AG04450 (cell line): ENCODE measurements around the gene DSG2. TPM values are rescaled to one million over a fixed set of nuclear protein-coding genes. Genes with fewer than 3 reads are reported as not detected.
"Not testable (repeated sequence)": the region's sequence is repeated elsewhere in the genome, so short reads cannot be mapped to it uniquely, and the experiment has no call there.

Experiments
- CTCF ChIA-PET: fragments of 300-600, 350-600 bp; formaldehyde crosslinking; extraction: SDS; loops from one replicate; lab custom pipeline; 2022; ENCODE audit warnings: antibody characterized with exemption, inconsistent platforms; lab: Charles Lee
- POLR2A ChIA-PET: fragments of 350-600 bp; formaldehyde crosslinking; extraction: SDS; loops from one replicate; lab custom pipeline; 2021; ENCODE audit warnings: antibody characterized with exemption, inconsistent platforms; lab: Yijun Ruan, JAX
- DNase-seq: peaks from one replicate; pipeline ENCODE4 v3.0.0-alpha.2; 2011; ENCODE audit warnings: low read depth, low spot score
- H3K27ac ChIP-seq: one replicate; pipeline ENCODE4 v1.5.1; 2012; ENCODE audit warnings: low read depth, low read length, control low read depth
- H3K27me3 ChIP-seq: one replicate; pipeline ENCODE4 v1.6.0; 2012; ENCODE audit warnings: low read length; ENCODE audit not compliant: control insufficient read depth, insufficient read depth
- H3K4me3 ChIP-seq: 2 replicates; pipeline ENCODE4 v1.5.1; 2011; ENCODE audit warnings: mild to moderate bottlenecking, low read depth, low read length, control low read depth
- H3K9me3 ChIP-seq: 2 replicates; pipeline ENCODE4 v1.5.1; 2012; ENCODE audit warnings: low read length; ENCODE audit not compliant: control insufficient read depth, insufficient read depth
- polyA plus RNA-seq: library from polyadenylated mRNA; depleted of rRNA; stranded (reverse); fragments of >200 nt; gene quantifications from 2 replicates; pipeline ENCODE4 v1.2.3, GENCODE V29; 2011
- TF ChIP-seq, protein P1 (sequence below): IDR thresholded peaks from 2 replicates; pipeline ENCODE4 v1.5.1; 2011; ENCODE audit warnings: low read depth, low read length, control low read depth, inconsistent platforms

DSG2 gene
- polyA plus RNA-seq, 1 experiment, result 0.84 TPM

DNA sequence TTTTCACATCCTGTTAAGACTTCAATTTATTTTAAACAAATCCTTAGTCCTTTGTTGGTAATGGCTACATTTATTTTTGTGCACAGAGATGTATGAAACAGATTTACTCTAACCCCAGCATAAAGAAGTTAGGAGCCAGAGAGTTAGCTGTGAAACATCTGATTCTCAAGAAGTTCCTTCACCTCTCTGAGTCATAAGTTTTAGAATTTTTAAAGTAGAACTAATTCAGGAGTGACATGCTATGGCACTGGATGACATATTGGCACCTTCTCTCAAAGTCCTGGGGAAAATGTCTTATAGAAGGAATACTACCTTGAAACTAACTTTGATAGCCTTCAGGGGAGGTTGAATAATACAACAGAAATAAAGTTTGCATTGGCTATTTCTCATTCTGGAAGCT lies 6.4 kb upstream of the DSG2 start:
- no peaks in the 10 kb centered on the region for H3K27me3 ChIP-seq
- no peak overlapping the region for H3K4me3 ChIP-seq
- H3K27ac ChIP-seq, result no peak overlapping the region
- DNase-seq, result no peak
- CTCF ChIA-PET, result no interaction called here
- POLR2A ChIA-PET, result no interaction called here
- peaks cover 8% of the 10 kb centered on the region; the same call in 1 of the 2 replicates for H3K9me3 ChIP-seq
- TF ChIP-seq, protein P1, sequence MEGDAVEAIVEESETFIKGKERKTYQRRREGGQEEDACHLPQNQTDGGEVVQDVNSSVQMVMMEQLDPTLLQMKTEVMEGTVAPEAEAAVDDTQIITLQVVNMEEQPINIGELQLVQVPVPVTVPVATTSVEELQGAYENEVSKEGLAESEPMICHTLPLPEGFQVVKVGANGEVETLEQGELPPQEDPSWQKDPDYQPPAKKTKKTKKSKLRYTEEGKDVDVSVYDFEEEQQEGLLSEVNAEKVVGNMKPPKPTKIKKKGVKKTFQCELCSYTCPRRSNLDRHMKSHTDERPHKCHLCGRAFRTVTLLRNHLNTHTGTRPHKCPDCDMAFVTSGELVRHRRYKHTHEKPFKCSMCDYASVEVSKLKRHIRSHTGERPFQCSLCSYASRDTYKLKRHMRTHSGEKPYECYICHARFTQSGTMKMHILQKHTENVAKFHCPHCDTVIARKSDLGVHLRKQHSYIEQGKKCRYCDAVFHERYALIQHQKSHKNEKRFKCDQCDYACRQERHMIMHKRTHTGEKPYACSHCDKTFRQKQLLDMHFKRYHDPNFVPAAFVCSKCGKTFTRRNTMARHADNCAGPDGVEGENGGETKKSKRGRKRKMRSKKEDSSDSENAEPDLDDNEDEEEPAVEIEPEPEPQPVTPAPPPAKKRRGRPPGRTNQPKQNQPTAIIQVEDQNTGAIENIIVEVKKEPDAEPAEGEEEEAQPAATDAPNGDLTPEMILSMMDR, result no peak

DNA sequence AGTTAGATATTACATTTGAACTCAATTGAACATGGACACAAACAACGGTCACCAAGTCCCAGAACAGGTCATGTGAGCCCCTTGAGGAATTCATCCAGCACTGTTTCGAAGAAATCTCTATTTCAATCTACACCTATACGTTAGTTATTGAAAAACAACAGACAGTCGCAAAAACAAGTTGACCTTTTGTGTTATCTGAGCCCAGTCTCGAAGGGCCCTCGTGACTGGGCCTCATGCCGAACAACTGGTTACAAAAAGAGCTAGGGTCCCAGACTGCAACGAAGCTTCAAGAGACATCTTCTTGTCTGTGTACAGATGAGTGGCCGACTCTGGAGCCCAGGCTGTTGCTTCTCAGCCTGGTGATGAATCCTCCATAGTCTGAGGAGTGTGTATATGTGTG lies 5.3 kb upstream of the DSG2 start:
- H3K4me3 ChIP-seq, result no peak overlapping the region
- DNase-seq, result no peak
- POLR2A ChIA-PET, result no interaction called here
- CTCF ChIA-PET, result no interaction called here
- no peak overlapping the region for H3K27ac ChIP-seq
- TF ChIP-seq, protein P1, result no peak
- no peaks in the 10 kb centered on the region for H3K27me3 ChIP-seq
- H3K9me3 ChIP-seq, result peaks cover 9% of the 10 kb centered on the region

DNA sequence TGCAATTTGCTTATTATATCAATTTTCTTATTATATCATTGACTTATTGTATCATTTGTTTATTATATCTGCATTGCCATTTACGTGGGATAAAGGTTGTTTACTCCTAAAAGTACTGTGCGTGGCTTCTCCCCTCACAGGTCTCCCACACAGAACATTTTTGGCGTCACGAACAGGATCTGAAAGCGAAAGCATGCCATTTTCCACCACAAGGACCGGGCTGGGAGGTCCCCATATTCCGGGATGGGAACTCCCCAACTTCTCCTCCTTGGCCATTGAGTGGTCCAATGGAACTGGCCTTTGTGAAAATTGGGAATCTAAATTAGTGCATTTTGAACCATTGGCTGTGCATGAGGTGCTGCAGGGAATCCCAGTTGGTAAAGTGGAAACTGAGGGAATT lies 4.8 kb upstream of the DSG2 start:
- H3K4me3 ChIP-seq, result no peak overlapping the region
- ChIA-PET POLR2A (no interaction called here), CTCF (no interaction called here)
- no peak overlapping the region for H3K27ac ChIP-seq
- H3K27me3 ChIP-seq, result no peaks in the 10 kb centered on the region
- TF ChIP-seq, protein P1, result no peak
- peaks cover 12% of the 10 kb centered on the region for H3K9me3 ChIP-seq
- no peak for DNase-seq

DNA sequence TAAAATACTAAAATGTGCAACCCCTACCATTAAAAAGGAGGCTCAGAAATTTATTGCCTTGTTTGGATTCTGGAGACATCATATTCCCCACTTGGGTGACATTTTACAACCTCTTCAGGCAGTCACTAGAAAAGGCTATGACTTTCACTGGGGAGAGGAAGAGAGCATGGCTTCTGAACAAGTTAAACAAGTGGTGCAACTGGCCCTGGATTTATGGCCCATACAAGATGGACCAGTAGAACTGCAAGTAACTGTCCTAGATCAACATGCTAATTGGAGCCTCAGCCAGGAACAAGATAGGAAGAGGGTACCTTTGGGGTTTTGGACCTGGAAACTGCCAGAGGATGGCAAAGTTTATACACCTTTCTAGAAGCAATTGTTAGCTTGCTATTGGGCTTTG lies 4.0 kb upstream of the DSG2 start:
- Histone ChIP-seq H3K4me3 (no peak overlapping the region), H3K27me3 (peaks cover 2% of the 10 kb centered on the region), H3K9me3 (peaks cover 15% of the 10 kb centered on the region), H3K27ac (no peak overlapping the region)
- CTCF ChIA-PET, result no interaction called here
- TF ChIP-seq, protein P1, result no peak
- POLR2A ChIA-PET, result no interaction called here
- DNase-seq, result no peak

DNA sequence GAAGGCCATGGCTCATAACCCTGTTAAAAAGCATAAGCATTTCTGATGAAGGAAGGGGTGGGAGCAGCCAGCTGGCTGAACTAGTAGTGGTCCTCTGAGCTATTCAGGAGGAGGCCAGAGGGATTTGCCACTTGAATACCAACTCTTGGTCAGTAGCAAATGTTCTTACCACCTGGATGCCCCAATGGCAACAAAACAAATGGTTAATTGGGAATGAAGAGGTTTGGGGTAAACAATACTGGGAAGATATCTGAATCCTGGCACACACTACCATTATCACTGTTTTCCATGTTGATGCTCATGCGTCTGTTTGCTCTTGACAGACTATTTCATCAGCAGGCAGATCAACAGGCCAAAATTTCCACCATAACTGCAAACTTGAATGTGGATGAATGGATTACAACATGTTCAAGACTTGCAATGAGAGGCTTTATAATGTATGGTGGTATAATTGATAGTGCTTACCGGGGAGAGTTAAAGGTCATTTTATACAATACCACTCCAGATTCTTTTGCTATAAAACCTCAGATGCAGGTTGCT lies 3.2 kb upstream of the DSG2 start:
- CTCF ChIA-PET, POLR2A ChIA-PET: not testable (repeated sequence)

DNA sequence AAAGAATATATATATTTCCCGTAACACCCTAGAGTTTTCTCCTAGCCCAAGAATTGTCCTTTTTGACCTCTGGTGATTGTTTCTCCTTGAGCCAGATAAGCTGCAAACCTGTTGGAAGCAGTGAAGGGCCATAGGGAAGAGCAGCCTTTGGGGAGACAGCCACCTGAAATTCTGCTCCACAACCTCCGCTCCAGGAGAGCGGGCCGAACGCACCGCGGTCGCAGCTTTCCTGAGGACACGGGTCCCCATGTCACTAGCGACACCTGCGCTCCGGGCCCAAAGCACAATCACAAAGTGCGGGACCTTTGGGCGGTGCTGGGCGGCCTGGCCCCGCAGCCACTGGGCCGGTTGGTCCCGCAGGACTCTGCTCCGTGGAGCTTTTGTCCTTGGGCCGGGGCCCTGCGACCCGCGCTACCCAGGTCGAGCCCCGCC lies 557 bp upstream of the DSG2 start:
- peaks cover 2% of the 10 kb centered on the region for H3K27me3 ChIP-seq
- no peak overlapping the region for H3K4me3 ChIP-seq
- no peak for DNase-seq
- POLR2A ChIA-PET, result no interaction called here
- H3K9me3 ChIP-seq, result peaks cover 15% of the 10 kb centered on the region
- CTCF ChIA-PET, result no interaction called here
- TF ChIP-seq, protein P1, result no peak
- no peak overlapping the region for H3K27ac ChIP-seq

More for the DNA sequence above, 3.2 kb upstream of the DSG2 start:
- H3K9me3 ChIP-seq, result peaks cover 15% of the 10 kb centered on the region
- not testable (repeated sequence) for DNase-seq, H3K27me3 ChIP-seq, H3K4me3 ChIP-seq, H3K27ac ChIP-seq
